IMR-90 (cell line): Measurements from ENCODE around the gene BOD1. TPM values are rescaled to one million over a fixed set of nuclear protein-coding genes. Genes with fewer than 3 reads are reported as not detected.

Experiments
- CEBPB ChIP-seq: IDR thresholded peaks from 2 replicates; pipeline ENCODE4 v1.6.1; 2012; ENCODE audit warnings: low read depth, low read length, improper control_type of control experiment
- CHD1 ChIP-seq: IDR thresholded peaks from 2 replicates; pipeline ENCODE4 v1.6.1; 2012; ENCODE audit warnings: low read depth, low read length, improper control_type of control experiment
- FOS ChIP-seq: fragments of 150-350 bp; IDR thresholded peaks from 2 replicates; pipeline ENCODE4 v1.6.1; 2016; ENCODE audit warnings: low read depth, low read length
- MXI1 ChIP-seq: IDR thresholded peaks from 2 replicates; pipeline ENCODE4 v1.6.1; 2012; ENCODE audit warnings: low read depth, mild to moderate bottlenecking, low read length, moderate library complexity, borderline replicate concordance
- RAD21 ChIP-seq: IDR thresholded peaks from 2 replicates; pipeline ENCODE4 v1.6.1; 2012; ENCODE audit warnings: low read length, improper control_type of control experiment
- polyA plus RNA-seq, 3 experiments: library from polyadenylated mRNA; depleted of rRNA; stranded (reverse); fragments of >200 nt; gene quantifications; 2 replicates each; pipeline ENCODE4 v1.2.3, GENCODE V29; 2012; ENCODE audit warnings: low replicate concordance in 1 of 3
- total RNA-seq: library from RNA; depleted of rRNA; stranded (reverse); fragments of >200 nt; gene quantifications from 2 replicates; pipeline ENCODE4 v1.2.3, GENCODE V29; 2012
- TF ChIP-seq, protein P1 (sequence below): conservative IDR thresholded peaks from 2 replicates; pipeline ENCODE4 v1.5.1; 2012; ENCODE audit warnings: mild to moderate bottlenecking, low read depth, low read length, improper control_type of control experiment

The BOD1 gene
- total and polyA plus RNA-seq, 2 of the 4 experiments (the other 2 are of a cell fraction) = 57.9 to 71.7 TPM

DNA sequence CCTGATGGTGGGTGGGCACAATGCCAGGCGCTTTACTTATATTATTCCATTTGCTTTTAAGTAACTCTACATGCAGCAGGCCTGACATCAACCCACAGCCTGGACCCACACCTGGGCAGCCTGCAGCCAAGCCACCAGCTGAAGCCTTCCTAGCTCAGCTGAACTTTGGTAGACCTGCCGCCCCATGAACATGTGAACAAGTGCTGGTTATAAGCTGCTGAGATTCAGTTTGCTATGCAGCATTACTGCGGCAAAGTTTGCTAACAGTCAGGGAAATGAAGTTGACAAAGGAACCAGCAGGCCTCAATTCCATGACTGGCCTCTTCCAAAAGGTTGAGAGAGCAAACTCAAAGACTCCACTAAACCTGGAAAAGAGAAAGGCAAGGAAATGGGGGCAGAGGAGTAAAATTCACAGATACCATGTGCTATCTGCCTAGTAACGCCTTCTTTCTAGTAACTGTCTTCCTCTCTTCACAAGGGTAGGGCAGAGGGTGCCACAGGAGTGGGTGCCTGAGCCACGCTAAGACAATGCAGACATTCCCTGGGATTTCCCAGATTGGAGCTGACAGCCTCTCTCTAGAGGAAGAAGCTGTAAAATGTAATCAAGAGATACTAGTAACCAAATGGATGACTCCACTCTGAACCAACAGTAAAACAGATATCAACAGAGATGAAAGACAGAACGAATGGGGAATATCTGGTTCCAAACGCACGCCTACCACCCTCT is 2.9 kb downstream of the BOD1 start (continued):
- TF ChIP-seq, protein P1, sequence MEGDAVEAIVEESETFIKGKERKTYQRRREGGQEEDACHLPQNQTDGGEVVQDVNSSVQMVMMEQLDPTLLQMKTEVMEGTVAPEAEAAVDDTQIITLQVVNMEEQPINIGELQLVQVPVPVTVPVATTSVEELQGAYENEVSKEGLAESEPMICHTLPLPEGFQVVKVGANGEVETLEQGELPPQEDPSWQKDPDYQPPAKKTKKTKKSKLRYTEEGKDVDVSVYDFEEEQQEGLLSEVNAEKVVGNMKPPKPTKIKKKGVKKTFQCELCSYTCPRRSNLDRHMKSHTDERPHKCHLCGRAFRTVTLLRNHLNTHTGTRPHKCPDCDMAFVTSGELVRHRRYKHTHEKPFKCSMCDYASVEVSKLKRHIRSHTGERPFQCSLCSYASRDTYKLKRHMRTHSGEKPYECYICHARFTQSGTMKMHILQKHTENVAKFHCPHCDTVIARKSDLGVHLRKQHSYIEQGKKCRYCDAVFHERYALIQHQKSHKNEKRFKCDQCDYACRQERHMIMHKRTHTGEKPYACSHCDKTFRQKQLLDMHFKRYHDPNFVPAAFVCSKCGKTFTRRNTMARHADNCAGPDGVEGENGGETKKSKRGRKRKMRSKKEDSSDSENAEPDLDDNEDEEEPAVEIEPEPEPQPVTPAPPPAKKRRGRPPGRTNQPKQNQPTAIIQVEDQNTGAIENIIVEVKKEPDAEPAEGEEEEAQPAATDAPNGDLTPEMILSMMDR = no peak
- no peak for TF ChIP-seq CHD1
- TF ChIP-seq FOS = no peak
- TF ChIP-seq MXI1 = no peak
- TF ChIP-seq RAD21 = no peak
- TF ChIP-seq CEBPB = no peak
